Stimulated activated effector memory CD8-positive, alpha-beta T cell treated with anti-CD3 and anti-CD28 coated beads, Interleukin-12 subunit alpha, Interleukin-12 subunit beta, amount 100 ng/mL, for 72 hours (primary cell): ENCODE data around the gene LMF1.
"Not testable (repeated sequence)": the region's sequence is repeated elsewhere in the genome, so short reads cannot be mapped to it uniquely, and the experiment has no call there.

ENCODE experiments used
- ATAC-seq: fragments of 150-1000 bp; cut with Tn5 transposase; 2 replicates; pipeline ENCODE4 v1.10.0; 2021
- DNase-seq, 2 donors: peaks; one replicate each; pipeline ENCODE4 v3.0.0; 2021 to 2022; ENCODE audit warnings: low spot score in 2 of 2
- H3K27ac Mint-ChIP-seq: one replicate; pipeline ENCODE4 v1.8.0; 2022; ENCODE audit warnings: mild to moderate bottlenecking, mixed read lengths
- H3K36me3 Mint-ChIP-seq: one replicate; pipeline ENCODE4 v1.8.0; 2022; ENCODE audit warnings: mild to moderate bottlenecking, mixed read lengths
- H3K4me1 Mint-ChIP-seq: one replicate; pipeline ENCODE4 v1.8.0; 2022; ENCODE audit warnings: mixed read lengths
- H3K4me3 Mint-ChIP-seq: one replicate; pipeline ENCODE4 v1.8.0; 2022; ENCODE audit warnings: mild to moderate bottlenecking, mixed read lengths
- H3K9me3 Mint-ChIP-seq: one replicate; pipeline ENCODE4 v1.8.0; 2022; ENCODE audit warnings: mixed read lengths

The LMF1 gene

DNA sequence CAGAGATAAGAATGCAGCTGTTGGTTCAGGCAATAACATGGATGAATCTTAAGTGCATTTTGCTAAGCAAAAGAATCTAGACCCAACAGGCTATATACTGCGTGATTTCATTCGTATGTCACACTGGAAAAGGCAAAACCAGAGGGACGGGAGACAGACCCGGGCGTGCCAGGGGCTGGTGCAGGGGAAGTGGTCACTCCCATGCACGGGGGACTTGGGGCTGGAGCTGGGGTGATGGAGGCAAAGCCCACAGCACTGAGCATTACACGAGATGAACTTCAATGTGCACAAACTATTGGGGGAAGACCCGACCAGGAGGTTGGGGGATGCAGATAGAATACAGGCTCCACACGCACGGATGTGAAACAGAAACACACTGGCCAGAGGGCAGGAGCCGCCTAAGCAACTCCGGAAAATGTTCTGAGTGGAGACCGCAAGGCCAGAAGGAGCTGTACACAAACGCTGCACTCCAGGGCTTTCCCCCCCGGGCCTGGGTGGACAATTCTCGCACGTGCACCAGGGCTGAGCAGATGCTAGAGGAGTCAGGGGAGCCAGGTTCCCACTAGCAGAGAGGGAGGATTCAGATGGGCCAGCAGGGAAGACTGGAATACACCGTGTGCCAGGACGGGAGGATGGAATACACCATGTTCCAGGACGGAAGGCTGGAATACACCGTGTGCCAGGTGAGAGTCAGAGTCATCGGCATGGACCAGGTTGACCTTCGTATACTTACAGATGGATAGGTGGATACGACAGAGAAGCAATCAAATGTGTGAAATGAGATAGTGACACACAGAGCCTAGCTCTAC lies 11.3 kb downstream of the LMF1 start:
- H3K36me3 Mint-ChIP-seq = peaks cover 10% of the 10 kb centered on the region
- DNase-seq = no peak
- no peak overlapping the region for H3K27ac Mint-ChIP-seq
- H3K4me1 Mint-ChIP-seq = peaks cover 16% of the 10 kb centered on the region
- ATAC-seq = no peak
- no peaks in the 10 kb centered on the region for H3K9me3 Mint-ChIP-seq
- no peak overlapping the region for H3K4me3 Mint-ChIP-seq

DNA sequence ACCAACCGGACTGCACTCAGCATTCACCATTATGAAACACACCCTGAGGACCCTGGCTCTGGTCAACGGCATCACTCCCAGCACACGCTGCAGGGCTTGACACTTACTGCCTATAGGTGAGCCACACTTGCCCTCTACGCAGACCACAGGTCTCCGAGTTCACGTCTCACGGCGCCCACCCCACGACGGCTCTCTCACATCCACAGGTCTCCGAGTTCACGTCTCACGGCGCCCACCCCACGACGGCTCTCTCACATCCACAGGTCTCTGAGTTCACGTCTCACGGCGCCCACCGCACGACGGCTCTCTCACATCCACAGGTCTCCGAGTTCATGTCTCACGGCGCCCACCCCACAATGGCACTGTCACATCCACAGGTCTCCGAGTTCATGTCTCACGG lies 15.0 kb downstream of the LMF1 start:
- ATAC-seq, H3K4me3 Mint-ChIP-seq, H3K27ac Mint-ChIP-seq, DNase-seq, H3K9me3 Mint-ChIP-seq: not testable (repeated sequence)
- Mint-ChIP-seq H3K36me3 (peaks cover 17% of the 10 kb centered on the region), H3K4me1 (peaks cover 13% of the 10 kb centered on the region)

DNA sequence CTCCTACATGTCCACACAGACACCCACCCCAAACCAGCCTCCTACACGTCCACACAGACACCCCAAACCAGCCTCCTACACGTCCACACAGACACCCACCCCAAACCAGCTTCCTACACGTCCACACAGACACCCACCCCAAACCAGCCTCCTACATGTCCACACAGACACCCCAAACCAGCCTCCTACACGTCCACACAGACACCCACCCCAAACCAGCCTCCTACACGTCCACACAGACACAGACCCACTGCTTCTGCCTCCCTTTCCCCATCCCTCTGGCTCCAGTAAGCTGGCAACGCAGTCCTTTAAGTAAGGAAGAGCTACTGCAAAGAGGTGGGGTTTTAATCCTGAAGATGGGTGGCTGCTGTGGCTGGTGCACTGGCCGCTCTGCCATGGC lies 17.0 kb downstream of the LMF1 start:
- not testable (repeated sequence) for ATAC-seq, H3K27ac Mint-ChIP-seq, DNase-seq, H3K4me3 Mint-ChIP-seq, H3K9me3 Mint-ChIP-seq
- Mint-ChIP-seq H3K4me1 (peaks cover 13% of the 10 kb centered on the region), H3K36me3 (peaks cover 17% of the 10 kb centered on the region)

DNA sequence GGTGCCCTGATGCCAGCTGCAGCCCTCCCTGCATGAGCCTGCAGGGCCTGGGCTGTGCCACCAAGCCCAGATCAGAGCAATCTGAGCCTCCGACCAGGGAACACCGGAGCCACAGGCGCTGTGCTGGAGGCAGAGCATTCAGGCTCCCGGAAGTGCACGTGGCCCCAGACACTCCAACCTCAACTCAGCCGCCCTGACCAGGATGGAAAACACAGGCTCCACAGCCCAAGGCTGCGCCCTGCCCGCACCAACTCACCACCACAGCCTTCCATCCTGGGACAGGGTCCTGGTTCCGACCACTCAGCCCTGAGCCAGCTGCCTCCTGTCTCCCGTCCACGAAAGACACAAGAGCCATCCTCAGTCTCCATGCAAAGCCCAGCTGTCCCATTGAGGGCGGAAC lies 18.5 kb downstream of the LMF1 start:
- no peaks in the 10 kb centered on the region for H3K9me3 Mint-ChIP-seq
- peaks cover 13% of the 10 kb centered on the region for H3K4me1 Mint-ChIP-seq
- ATAC-seq = no peak
- peak overlapping the region; percentile 45 for H3K27ac Mint-ChIP-seq
- no peak overlapping the region for H3K4me3 Mint-ChIP-seq
- no peak for DNase-seq
- H3K36me3 Mint-ChIP-seq = peaks cover 17% of the 10 kb centered on the region

DNA sequence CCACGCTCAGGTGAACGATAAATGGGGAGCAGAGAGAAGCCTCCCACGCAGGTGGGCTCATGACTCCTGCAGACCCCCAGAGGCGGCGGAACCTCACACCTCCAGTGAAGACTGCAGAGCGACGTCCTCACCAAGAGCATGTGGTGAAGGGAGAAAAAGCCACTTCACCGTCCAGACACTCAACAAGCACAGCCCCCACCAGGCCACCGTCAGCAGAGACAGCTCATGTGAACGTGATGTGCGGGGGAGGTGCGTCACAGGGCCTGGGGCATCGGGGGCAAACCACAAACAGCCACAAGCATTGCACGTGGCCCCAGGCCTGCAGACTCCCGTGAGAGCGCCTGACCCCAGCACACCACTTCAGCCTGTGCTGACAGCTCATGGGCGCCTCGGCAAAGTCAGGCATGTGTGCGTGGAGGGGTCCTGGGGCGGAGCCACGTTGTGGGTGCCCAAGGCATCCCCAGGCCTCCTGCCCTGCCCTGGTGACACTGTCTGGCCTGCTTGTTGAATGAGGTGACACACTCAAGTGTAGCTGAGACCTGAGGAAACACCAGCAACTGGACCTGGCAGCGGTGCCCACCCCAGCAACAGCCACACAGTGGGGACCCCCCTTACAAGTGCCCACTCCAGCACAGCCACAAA lies 19.0 kb downstream of the LMF1 start:
- ATAC-seq (no peak), DNase-seq (no peak)
- Mint-ChIP-seq H3K36me3 (peaks cover 17% of the 10 kb centered on the region), H3K4me1 (peaks cover 13% of the 10 kb centered on the region), H3K4me3 (no peak overlapping the region), H3K27ac (no peak overlapping the region), H3K9me3 (no peaks in the 10 kb centered on the region)

DNA sequence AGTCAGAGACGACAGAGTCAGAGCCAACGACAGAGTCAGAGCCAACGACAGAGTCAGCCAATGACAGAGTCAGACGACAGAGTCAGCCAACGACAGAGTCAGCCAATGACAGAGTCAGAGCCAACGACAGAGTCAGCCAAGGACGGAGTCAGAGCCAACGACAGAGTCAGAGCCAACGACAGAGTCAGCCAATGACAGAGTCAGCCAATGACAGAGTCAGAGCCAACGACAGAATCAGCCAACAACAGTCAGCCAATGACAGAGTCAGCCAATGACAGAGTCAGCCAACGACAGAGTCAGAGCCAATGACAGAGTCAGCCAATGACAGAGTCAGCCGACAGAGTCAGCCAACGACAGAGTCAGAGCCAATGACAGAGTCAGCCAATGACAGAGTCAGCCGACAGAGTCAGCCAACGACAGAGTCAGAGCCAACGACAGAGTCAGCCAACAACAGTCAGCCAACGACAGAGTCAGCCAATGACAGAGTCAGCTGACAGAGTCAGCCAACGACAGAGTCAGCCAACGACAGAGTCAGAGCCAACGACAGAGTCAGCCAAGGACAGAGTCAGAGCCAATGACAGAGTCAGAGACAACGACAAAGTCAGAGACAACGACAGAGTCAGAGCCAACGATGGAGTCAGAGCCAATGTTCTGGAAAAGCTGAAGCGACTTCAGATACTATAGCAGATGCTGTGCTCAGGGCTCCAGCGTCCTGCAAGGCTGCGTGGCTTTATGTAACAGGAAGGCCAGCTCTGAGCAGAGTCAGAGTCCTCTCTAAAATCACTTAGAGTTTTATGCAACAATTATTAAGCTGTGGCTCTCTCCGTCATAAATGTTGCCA lies 19.8 kb downstream of the LMF1 start:
- H3K27ac Mint-ChIP-seq, H3K4me1 Mint-ChIP-seq, H3K9me3 Mint-ChIP-seq, DNase-seq, ATAC-seq, H3K4me3 Mint-ChIP-seq: not testable (repeated sequence)
- H3K36me3 Mint-ChIP-seq = peaks cover 13% of the 10 kb centered on the region

DNA sequence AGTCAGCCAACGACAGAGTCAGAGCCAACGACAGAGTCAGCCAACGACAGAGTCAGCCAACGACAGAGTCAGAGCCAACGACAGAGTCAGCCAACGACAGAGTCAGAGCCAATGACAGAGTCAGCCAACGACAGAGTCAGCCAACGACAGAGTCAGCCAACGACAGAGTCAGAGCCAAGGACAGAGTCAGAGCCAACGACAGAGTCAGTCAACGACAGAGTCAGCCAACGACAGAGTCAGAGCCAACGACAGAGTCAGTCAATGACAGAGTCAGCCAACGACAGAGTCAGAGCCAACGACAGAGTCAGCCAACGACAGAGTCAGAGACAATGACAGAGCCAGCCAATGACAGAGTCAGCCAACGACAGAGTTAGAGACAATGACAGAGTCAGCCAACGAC lies 22.0 kb downstream of the LMF1 start:
- not testable (repeated sequence) for H3K4me3 Mint-ChIP-seq, H3K9me3 Mint-ChIP-seq, H3K4me1 Mint-ChIP-seq, ATAC-seq, DNase-seq, H3K27ac Mint-ChIP-seq
- H3K36me3 Mint-ChIP-seq = peaks cover 19% of the 10 kb centered on the region

DNA sequence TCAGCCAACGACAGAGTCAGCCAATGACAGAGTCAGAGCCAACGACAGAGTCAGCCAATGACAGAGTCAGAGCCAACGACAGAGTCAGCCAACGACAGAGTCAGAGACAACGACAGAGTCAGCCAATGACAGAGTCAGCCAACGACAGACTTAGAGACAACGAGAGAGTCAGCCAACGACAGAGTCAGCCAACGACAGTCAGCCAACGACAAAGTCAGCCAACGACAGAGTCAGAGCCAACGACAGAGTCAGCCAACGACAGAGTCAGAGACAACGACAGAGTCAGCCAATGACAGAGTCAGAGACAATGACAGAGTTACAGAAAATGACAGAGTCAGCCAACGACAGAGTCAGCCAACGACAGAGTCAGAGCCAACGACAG lies 22.9 kb downstream of the LMF1 start:
- not testable (repeated sequence) for H3K27ac Mint-ChIP-seq, DNase-seq, H3K4me1 Mint-ChIP-seq, ATAC-seq, H3K9me3 Mint-ChIP-seq, H3K4me3 Mint-ChIP-seq
- peaks cover 19% of the 10 kb centered on the region for H3K36me3 Mint-ChIP-seq

DNA sequence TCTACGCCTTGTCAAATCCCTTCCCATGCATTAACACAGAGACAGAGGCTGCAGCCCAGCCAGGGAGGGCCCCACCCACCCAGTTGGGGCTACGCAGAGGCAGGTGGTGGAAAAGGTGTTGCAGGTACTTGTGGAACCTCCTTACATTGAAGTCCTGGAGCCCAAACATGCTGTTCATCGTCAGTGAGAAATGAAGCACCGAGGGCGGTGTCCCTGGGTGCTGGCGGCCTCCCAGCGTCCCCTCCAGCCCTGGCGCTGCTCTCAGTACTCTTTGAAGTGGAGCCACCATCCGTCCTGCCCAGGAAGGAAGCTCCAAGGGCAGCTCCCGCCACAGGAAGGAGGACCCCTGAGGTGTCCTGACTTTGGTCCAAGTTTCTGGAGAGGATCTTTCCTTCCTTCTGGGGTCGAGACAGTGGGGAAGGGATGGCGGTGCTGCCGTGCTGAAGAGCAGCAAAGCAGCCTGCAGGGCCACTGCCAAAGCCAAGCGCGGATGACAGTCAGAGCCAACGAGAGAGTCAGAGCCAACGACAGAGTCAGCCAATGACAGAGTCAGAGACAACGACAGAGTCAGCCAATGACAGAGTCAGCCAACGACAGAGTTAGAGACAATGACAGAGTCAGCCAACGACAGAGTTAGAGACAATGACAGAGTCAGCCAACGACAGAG lies 23.4 kb downstream of the LMF1 start:
- no peaks in the 10 kb centered on the region for H3K4me1 Mint-ChIP-seq
- no peak for DNase-seq
- no peak overlapping the region for H3K27ac Mint-ChIP-seq
- H3K9me3 Mint-ChIP-seq = peaks cover 8% of the 10 kb centered on the region
- no peak overlapping the region for H3K4me3 Mint-ChIP-seq
- no peak for ATAC-seq
- H3K36me3 Mint-ChIP-seq = peaks cover 16% of the 10 kb centered on the region

DNA sequence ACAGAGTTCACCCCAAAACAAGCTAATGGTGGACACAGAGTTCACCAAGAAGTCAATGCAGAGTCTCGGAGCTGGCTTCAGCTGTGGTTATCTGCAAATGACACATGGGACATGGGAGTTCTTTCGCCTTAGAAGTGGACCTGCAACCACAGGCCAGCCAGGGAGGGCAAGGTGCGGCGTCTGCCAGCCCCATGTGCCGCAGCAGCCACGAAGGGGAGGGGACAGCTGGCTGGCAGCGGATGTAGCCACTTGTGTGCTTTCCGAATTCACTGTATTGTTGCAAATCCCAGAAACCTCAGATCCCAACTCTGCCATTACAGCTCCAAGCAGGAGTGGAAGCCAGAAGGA lies 24.8 kb downstream of the LMF1 start:
- no peak for ATAC-seq
- Mint-ChIP-seq H3K36me3 (peaks cover 7% of the 10 kb centered on the region), H3K9me3 (peaks cover 13% of the 10 kb centered on the region), H3K27ac (no peak overlapping the region), H3K4me3 (no peak overlapping the region), H3K4me1 (no peaks in the 10 kb centered on the region)
- no peak for DNase-seq

DNA sequence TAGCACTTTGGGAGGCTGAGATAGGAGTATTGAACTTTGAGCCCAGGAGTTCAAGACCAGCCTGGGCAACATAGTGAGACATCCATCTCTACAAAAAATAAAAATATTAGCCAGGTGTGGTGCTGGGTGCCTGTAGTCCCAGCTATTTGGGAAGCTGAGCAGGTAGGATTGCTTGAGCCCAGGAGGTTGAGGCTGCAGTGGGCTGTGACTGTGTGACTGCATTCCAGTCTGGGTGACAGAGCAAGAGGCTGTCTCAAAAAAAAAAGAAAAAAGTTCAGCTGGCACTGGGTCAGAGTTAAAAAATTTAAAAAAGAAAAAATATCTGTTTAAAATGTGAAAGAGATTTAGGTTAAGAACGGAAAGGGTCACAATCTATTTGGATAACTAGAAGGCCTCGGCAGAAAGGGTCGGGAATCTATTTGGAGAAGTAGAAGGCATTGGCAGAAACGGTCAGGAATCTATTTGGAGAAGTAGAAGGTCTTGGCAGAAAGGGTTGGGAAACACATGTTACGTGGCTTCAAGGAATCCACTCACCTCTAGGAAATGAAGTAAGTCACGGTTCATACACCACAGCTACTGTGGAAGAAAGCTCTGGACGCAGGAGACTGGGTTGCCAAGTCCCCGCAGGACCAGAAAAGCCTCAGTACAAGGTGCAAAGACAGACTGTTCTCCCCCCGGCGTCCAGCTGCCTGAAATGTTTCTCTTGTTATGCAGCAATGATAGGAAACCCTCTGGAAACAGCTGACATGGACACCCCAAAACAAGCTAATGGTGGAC lies 25.3 kb downstream of the LMF1 start:
- peaks cover 7% of the 10 kb centered on the region for H3K36me3 Mint-ChIP-seq
- H3K4me3 Mint-ChIP-seq = no peak overlapping the region
- DNase-seq (no peak), ATAC-seq (no peak)
- H3K4me1 Mint-ChIP-seq = no peaks in the 10 kb centered on the region
- peaks cover 13% of the 10 kb centered on the region for H3K9me3 Mint-ChIP-seq
- H3K27ac Mint-ChIP-seq = no peak overlapping the region

DNA sequence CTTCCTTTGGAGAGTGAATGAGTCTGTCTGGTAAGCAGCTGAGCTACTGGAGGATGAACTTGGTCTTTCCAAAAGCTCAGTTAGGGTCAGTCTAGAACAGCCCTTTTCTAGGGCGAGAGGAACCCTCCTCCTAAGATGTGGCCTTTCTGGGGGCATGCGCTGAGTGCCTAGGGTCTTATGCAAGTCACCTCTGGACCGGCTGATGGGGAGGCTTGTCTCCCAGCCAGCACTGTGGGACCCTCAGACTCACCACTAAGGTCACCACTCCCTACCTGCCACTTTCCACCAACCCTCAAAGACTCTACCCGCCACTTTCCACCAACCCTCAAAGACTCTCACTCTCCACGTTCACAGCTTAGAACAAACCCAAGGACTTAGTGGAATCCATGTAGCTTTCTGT lies 26.8 kb downstream of the LMF1 start:
- Mint-ChIP-seq H3K27ac (peak overlapping the region; percentile 19), H3K4me1 (no peaks in the 10 kb centered on the region), H3K36me3 (peaks cover 8% of the 10 kb centered on the region), H3K4me3 (no peak overlapping the region), H3K9me3 (peaks cover 13% of the 10 kb centered on the region)
- DNase-seq (no peak), ATAC-seq (no peak)

DNA sequence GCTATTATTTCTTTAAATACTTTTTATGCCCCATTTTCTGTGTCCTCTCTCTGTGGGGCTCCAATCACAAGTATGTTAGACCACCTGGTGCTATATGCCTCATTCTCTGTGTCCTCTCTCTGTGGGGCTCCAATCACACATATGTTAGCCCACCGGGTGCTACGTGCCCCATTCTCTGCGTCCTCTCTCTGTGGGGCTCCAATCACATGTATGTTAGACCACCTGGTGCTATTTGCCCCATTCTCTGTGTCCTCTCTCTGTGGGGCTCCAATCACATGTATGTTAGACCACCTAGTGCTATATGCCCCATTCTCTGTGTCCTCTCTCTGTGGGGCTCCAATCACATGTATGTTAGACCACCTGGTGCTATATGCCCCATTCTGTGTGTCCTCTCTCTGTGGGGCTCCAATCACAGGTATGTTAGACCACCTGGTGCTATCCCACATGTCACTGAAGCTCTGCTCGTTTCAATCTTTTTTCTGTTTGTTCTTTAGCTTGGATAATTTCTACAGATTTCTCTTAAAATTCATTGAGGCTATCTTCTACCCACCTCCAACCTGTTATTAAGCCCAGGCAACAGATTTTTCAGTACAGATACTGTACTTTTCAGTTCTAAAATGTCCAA lies 28.2 kb downstream of the LMF1 start:
- Mint-ChIP-seq H3K4me3 (no peak overlapping the region), H3K27ac (no peak overlapping the region), H3K9me3 (peaks cover 13% of the 10 kb centered on the region), H3K4me1 (no peaks in the 10 kb centered on the region), H3K36me3 (peaks cover 12% of the 10 kb centered on the region)
- DNase-seq (no peak), ATAC-seq (no peak)

DNA sequence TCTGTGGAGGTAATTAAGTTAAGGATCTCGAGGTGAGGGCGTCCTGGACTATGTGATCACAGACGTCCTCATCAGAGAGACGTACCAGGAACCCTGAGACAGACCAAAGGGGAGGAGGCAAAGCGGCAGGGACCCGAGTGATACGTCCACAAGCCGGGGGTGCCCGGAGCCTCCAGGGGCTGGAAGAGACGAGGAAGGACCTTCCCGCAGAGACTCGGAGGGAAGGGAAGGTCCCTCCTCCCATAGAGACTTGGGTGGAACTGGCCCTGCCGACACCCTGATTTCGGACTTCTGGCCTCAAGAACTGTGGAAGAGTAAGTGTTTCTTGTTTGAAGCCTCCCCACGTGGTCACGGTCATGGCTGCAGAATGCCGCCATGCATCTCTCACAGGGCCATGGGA lies 30.8 kb downstream of the LMF1 start:
- Mint-ChIP-seq H3K4me3 (no peak overlapping the region), H3K27ac (no peak overlapping the region), H3K36me3 (peaks cover 7% of the 10 kb centered on the region), H3K9me3 (peaks cover 13% of the 10 kb centered on the region), H3K4me1 (peaks cover 5% of the 10 kb centered on the region)
- ATAC-seq = no peak
- DNase-seq = no peak
